ENCODE measurements around the gene MAP3K5. TPM values are rescaled to one million over a fixed set of nuclear protein-coding genes. Genes with fewer than 3 reads are reported as not detected.

The MAP3K5 gene
- total RNA-seq, 1 experiment from 2014 or later, result 8.1 TPM

DNA sequence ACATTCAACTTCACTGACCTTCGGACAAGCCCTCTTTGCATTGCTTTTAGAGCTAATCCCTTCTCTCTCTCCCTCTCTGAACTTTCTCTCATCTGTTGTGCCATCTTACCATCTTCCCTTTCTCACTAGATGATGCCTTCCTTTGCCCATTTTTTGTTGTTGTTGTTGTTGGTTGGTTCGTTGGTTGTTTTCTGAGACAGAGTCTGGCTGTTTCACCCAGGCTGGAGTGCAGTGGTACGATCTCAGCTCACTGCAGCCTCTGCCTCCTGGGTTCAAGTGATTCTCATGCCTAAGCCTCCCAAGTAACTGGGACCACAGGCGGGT, 18.8 kb downstream of the MAP3K5 start:
- H3K27ac ChIP-seq (ENCODE audit: low read length), result no peak overlapping the region
- no peaks in the 10 kb centered on the region for H3K9me3 ChIP-seq (ENCODE audit: control insufficient read depth, insufficient read depth, low read depth, low read length)
- H3K36me3 ChIP-seq (ENCODE audit: control insufficient read depth, insufficient read depth, low read length), result no peaks in the 10 kb centered on the region
- DNase-seq (ENCODE audit: low read depth, low spot score) (no peak), ATAC-seq (no peak)
- H3K27me3 ChIP-seq (ENCODE audit: control insufficient read depth, insufficient read depth, low read length), result no peaks in the 10 kb centered on the region
- no peak overlapping the region for H3K4me3 ChIP-seq (ENCODE audit: low read depth in 2 of 2, low read length in 2 of 2)
- BruUV-seq (replicated peaks), result no TSS peak
- ChIA-PET POLR2A (no interaction called here), CTCF (no interaction called here)
- in situ Hi-C loops (cut with HindIII; ENCODE audit: low pct_unique_long_range_greater_than_20kb, low sequenced_read_pairs), result no loop called here
- TF ChIP-seq, protein P1, sequence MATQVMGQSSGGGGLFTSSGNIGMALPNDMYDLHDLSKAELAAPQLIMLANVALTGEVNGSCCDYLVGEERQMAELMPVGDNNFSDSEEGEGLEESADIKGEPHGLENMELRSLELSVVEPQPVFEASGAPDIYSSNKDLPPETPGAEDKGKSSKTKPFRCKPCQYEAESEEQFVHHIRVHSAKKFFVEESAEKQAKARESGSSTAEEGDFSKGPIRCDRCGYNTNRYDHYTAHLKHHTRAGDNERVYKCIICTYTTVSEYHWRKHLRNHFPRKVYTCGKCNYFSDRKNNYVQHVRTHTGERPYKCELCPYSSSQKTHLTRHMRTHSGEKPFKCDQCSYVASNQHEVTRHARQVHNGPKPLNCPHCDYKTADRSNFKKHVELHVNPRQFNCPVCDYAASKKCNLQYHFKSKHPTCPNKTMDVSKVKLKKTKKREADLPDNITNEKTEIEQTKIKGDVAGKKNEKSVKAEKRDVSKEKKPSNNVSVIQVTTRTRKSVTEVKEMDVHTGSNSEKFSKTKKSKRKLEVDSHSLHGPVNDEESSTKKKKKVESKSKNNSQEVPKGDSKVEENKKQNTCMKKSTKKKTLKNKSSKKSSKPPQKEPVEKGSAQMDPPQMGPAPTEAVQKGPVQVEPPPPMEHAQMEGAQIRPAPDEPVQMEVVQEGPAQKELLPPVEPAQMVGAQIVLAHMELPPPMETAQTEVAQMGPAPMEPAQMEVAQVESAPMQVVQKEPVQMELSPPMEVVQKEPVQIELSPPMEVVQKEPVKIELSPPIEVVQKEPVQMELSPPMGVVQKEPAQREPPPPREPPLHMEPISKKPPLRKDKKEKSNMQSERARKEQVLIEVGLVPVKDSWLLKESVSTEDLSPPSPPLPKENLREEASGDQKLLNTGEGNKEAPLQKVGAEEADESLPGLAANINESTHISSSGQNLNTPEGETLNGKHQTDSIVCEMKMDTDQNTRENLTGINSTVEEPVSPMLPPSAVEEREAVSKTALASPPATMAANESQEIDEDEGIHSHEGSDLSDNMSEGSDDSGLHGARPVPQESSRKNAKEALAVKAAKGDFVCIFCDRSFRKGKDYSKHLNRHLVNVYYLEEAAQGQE (IDR thresholded peaks at IDR 0.05; ENCODE audit: insufficient read depth in 1 of 2, low read depth in 2 of 2, low read length in 1 of 2), result no peak
- TF ChIP-seq TCF7L2 (IDR thresholded peaks at IDR 0.05; ENCODE audit: low read depth, low read length) (no peak), POLR2AphosphoS5 (IDR thresholded peaks at IDR 0.05; ENCODE audit: low read depth, low read length) (no peak), SIN3A (IDR thresholded peaks at IDR 0.05; ENCODE audit: borderline replicate concordance, insufficient read depth, low read depth, low read length) (no peak)
- TF ChIP-seq, protein P2, sequence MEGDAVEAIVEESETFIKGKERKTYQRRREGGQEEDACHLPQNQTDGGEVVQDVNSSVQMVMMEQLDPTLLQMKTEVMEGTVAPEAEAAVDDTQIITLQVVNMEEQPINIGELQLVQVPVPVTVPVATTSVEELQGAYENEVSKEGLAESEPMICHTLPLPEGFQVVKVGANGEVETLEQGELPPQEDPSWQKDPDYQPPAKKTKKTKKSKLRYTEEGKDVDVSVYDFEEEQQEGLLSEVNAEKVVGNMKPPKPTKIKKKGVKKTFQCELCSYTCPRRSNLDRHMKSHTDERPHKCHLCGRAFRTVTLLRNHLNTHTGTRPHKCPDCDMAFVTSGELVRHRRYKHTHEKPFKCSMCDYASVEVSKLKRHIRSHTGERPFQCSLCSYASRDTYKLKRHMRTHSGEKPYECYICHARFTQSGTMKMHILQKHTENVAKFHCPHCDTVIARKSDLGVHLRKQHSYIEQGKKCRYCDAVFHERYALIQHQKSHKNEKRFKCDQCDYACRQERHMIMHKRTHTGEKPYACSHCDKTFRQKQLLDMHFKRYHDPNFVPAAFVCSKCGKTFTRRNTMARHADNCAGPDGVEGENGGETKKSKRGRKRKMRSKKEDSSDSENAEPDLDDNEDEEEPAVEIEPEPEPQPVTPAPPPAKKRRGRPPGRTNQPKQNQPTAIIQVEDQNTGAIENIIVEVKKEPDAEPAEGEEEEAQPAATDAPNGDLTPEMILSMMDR (IDR thresholded peaks at IDR 0.05), result no peak
- no peaks in the 10 kb centered on the region; the same call in 1 of the 2 replicates for H3K4me1 ChIP-seq (ENCODE audit: control insufficient read depth, insufficient read depth, low read length)
- intact Hi-C loops (cut with micrococcal nuclease; ENCODE audit: unreplicated experiment), result no loop called here

DNA sequence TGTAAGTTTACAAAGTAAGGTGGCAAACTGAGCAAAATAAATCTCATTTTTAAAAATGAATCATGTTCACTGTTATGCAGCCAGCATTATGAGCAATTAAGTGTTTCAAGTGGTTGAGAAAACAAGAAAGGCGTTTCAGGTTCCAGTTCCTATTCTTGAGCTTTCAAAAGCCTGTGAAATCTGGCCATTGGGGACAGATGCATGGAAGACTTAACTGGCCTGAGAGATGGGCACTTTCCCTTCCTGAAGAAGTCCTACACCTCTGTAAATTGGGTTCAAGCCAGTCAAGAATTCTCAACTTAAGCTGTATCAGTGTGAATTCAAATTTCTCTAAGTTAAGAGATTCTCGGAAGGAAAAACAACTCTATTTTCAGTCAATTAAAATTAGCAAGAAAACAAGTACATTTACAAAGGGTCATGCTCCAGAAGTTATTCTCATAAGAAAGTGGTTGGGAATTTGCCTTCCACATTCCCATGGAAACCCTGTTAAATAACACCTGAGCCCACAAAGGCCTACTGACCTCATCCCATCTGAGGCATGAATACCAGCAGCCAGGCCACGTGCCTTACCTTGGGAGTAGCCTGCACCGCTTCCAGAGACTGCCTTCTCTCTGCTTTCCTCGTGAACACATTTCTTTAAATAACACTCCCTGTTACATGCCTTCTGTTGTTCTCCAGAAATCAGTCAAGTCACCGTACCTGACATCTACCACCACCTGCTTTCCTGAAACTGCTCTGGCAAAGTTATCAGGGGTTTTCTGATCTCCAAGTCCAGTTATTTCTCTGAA, 19.4 kb downstream of the MAP3K5 start:
- ChIA-PET POLR2A (interaction anchor here (0.6 kb wide), 2 partner anchors 16 to 28 kb away, joined by 3 to 4 read pairs; no protein-coding TSS in a partner anchor), CTCF (no interaction called here)
- no peak for DNase-seq (ENCODE audit: low read depth, low spot score)
- Histone ChIP-seq H3K9me3 (ENCODE audit: control insufficient read depth, insufficient read depth, low read depth, low read length) (no peaks in the 10 kb centered on the region), H3K27me3 (ENCODE audit: control insufficient read depth, insufficient read depth, low read length) (no peaks in the 10 kb centered on the region), H3K4me1 (ENCODE audit: control insufficient read depth, insufficient read depth, low read length) (no peaks in the 10 kb centered on the region; the same call in 1 of the 2 replicates), H3K4me3 (ENCODE audit: low read depth in 2 of 2, low read length in 2 of 2) (no peak overlapping the region), H3K36me3 (ENCODE audit: control insufficient read depth, insufficient read depth, low read length) (no peaks in the 10 kb centered on the region), H3K27ac (ENCODE audit: low read length) (no peak overlapping the region)
- ATAC-seq, result no peak
- TF ChIP-seq POLR2AphosphoS5 (IDR thresholded peaks at IDR 0.05; ENCODE audit: low read depth, low read length) (no peak), SIN3A (IDR thresholded peaks at IDR 0.05; ENCODE audit: borderline replicate concordance, insufficient read depth, low read depth, low read length) (no peak), TCF7L2 (IDR thresholded peaks at IDR 0.05; ENCODE audit: low read depth, low read length) (no peak)
- TF ChIP-seq, protein P1 (IDR thresholded peaks at IDR 0.05; ENCODE audit: insufficient read depth in 1 of 2, low read depth in 2 of 2, low read length in 1 of 2), result no peak
- TF ChIP-seq, protein P2 (IDR thresholded peaks at IDR 0.05), result no peak
- in situ Hi-C loops (cut with HindIII; ENCODE audit: low pct_unique_long_range_greater_than_20kb, low sequenced_read_pairs), result no loop called here
- intact Hi-C loops (cut with micrococcal nuclease; ENCODE audit: unreplicated experiment), result no loop called here
- no TSS peak for BruUV-seq (replicated peaks)

Measured in Panc1 (cell line).